IPS-11a (cell line): ENCODE measurements around the gene PRICKLE4.

Source experiments
- H3K4me3 ChIP-seq: one replicate; pipeline ENCODE4 v1.5.1; 2013; ENCODE audit warnings: low read depth, low read length, control low read depth

The PRICKLE4 gene

GRCh38 chr6:41832263-41832662, 51.7 kb downstream of the PRICKLE4 start:
- no peak overlapping the region for H3K4me3 ChIP-seq

GRCh38 chr6:41836022-41836659, 55.6 kb downstream of the PRICKLE4 start:
- no peak overlapping the region for H3K4me3 ChIP-seq

GRCh38 chr6:41836660-41837052, 56.1 kb downstream of the PRICKLE4 start:
- H3K4me3 ChIP-seq = no peak overlapping the region
